Muscle of leg (tissue), 11 donors: ENCODE results near the gene ZNF213. TPM values are rescaled to one million over a fixed set of nuclear protein-coding genes. Genes with fewer than 3 reads are reported as not detected.

Source experiments
- DNase-seq: peaks from one replicate; pipeline ENCODE4 v3.0.0; 2013
- H3K27ac ChIP-seq: one replicate; pipeline ENCODE4 v1.5.1; 2013; ENCODE audit warnings: mild to moderate bottlenecking, low read length, control low read depth
- H3K27me3 ChIP-seq: one replicate; pipeline ENCODE4 v1.6.1; 2013; ENCODE audit warnings: low read length; ENCODE audit not compliant: control insufficient read depth, insufficient read depth
- H3K36me3 ChIP-seq: one replicate; pipeline ENCODE4 v1.6.1; 2013; ENCODE audit warnings: low read length; ENCODE audit not compliant: control insufficient read depth, insufficient read depth
- H3K4me1 ChIP-seq: one replicate; pipeline ENCODE4 v1.6.1; 2013; ENCODE audit warnings: low read length; ENCODE audit not compliant: control insufficient read depth, insufficient read depth
- H3K4me3 ChIP-seq: one replicate; pipeline ENCODE4 v1.5.1; 2013; ENCODE audit warnings: low read length, control low read depth
- H3K9me3 ChIP-seq: replicated peaks from 2 replicates; pipeline ENCODE4 v1.6.1; 2013; ENCODE audit warnings: low read depth, low read length; ENCODE audit not compliant: control insufficient read depth
- WGBS: methylation state at CpG from one replicate; pipeline ENCODE4 v1.1.5; 2013; ENCODE audit warnings: missing lambda C conversion rate; ENCODE audit not compliant: insufficient coverage; 5-methylcytosine and 5-hydroxymethylcytosine counted together
- polyA plus RNA-seq, 8 donors: library from polyadenylated mRNA; unstranded; fragments of 120-200 nt; gene quantifications; one replicate each; pipeline versions ENCODE4 v1.2.1 to v1.2.3, GENCODE V29; 2013; ENCODE audit warnings: inconsistent platforms in 1 of 8, low replicate concordance in 1 of 8; ENCODE audit not compliant: insufficient read length in 8 of 8, insufficient read depth in 1 of 8
- total RNA-seq: library from RNA; stranded (reverse); fragments of 120-200 nt; gene quantifications from one replicate; pipeline ENCODE4 v1.2.4, GENCODE V29; 2013

ZNF213 gene
- total and polyA plus RNA-seq, 9 donors = 3.1 to 14.0 (median 11.4) TPM

GRCh38 chr16:3148256-3149192 lies 13.7 kb downstream of the ZNF213 start:
- H3K4me3 ChIP-seq = no peak overlapping the region
- peaks cover 3% of the 10 kb centered on the region for H3K27me3 ChIP-seq
- WGBS = 92% methylated on average over 7 of the region's 13 CpGs
- H3K4me1 ChIP-seq = peaks cover 57% of the 10 kb centered on the region
- H3K9me3 ChIP-seq = no peaks in the 10 kb centered on the region
- no peak for DNase-seq
- H3K36me3 ChIP-seq = no peaks in the 10 kb centered on the region
- no peak overlapping the region for H3K27ac ChIP-seq

GRCh38 chr16:3149193-3149530 lies 14.3 kb downstream of the ZNF213 start:
- peaks cover 51% of the 10 kb centered on the region for H3K4me1 ChIP-seq
- no peak overlapping the region for H3K4me3 ChIP-seq
- 69% methylated on average over 5 of the region's 6 CpGs for WGBS
- peak overlapping the region; percentile 20 for H3K27ac ChIP-seq
- H3K9me3 ChIP-seq = no peaks in the 10 kb centered on the region
- H3K36me3 ChIP-seq = no peaks in the 10 kb centered on the region
- DNase-seq = no peak
- peaks cover 3% of the 10 kb centered on the region for H3K27me3 ChIP-seq

GRCh38 chr16:3149630-3150345 lies 15.0 kb downstream of the ZNF213 start:
- Histone ChIP-seq H3K9me3 (no peaks in the 10 kb centered on the region), H3K27me3 (peaks cover 3% of the 10 kb centered on the region), H3K4me3 (peak overlapping the region; percentile 88), H3K4me1 (peaks cover 45% of the 10 kb centered on the region), H3K27ac (peak overlapping the region; percentile 88), H3K36me3 (no peaks in the 10 kb centered on the region)
- peak; percentile 70 for DNase-seq
- WGBS = 7% methylated on average over 18 of the region's 41 CpGs

- peaks cover 37% of the 10 kb centered on the region for H3K4me1 ChIP-seq
- no peaks in the 10 kb centered on the region for H3K36me3 ChIP-seq
- peaks cover 5% of the 10 kb centered on the region for H3K27me3 ChIP-seq
- DNase-seq = peak; percentile 98
- peak overlapping the region; percentile 88 for H3K4me3 ChIP-seq
- WGBS = under 1% methylated on average over 48 of the region's 62 CpGs
- peak overlapping the region; percentile 88 for H3K27ac ChIP-seq
- H3K9me3 ChIP-seq = no peaks in the 10 kb centered on the region
Observed at GRCh38 chr16:3150346-3151218, 15.8 kb downstream of the ZNF213 start.

GRCh38 chr16:3152027-3152276 lies 17.1 kb downstream of the ZNF213 start:
- Histone ChIP-seq H3K4me1 (peaks cover 33% of the 10 kb centered on the region), H3K9me3 (no peaks in the 10 kb centered on the region), H3K36me3 (no peaks in the 10 kb centered on the region), H3K27me3 (peaks cover 8% of the 10 kb centered on the region), H3K27ac (peak overlapping the region; percentile 89), H3K4me3 (peak overlapping the region; percentile 63)
- 6% methylated on average over 7 of the region's 15 CpGs for WGBS
- no peak for DNase-seq

GRCh38 chr16:3152277-3152990 lies 17.6 kb downstream of the ZNF213 start:
- peaks cover 35% of the 10 kb centered on the region for H3K4me1 ChIP-seq
- no peaks in the 10 kb centered on the region for H3K36me3 ChIP-seq
- H3K9me3 ChIP-seq = no peaks in the 10 kb centered on the region
- peaks cover 12% of the 10 kb centered on the region for H3K27me3 ChIP-seq
- 3% methylated on average over 23 of the region's 42 CpGs for WGBS
- H3K4me3 ChIP-seq = peak overlapping the region; percentile 63
- H3K27ac ChIP-seq = peak overlapping the region; percentile 89
- DNase-seq = peak; percentile 96

GRCh38 chr16:3152991-3153368 lies 18.2 kb downstream of the ZNF213 start:
- Histone ChIP-seq H3K4me3 (no peak overlapping the region), H3K4me1 (peaks cover 37% of the 10 kb centered on the region), H3K9me3 (no peaks in the 10 kb centered on the region), H3K36me3 (no peaks in the 10 kb centered on the region), H3K27me3 (peaks cover 18% of the 10 kb centered on the region), H3K27ac (peak overlapping the region; percentile 89)
- no CpG with 5 or more reads among the region's 8 CpGs for WGBS
- DNase-seq = no peak

GRCh38 chr16:3155181-3155580 lies 20.4 kb downstream of the ZNF213 start:
- Histone ChIP-seq H3K27me3 (peaks cover 32% of the 10 kb centered on the region), H3K4me3 (no peak overlapping the region), H3K36me3 (no peaks in the 10 kb centered on the region), H3K4me1 (peaks cover 39% of the 10 kb centered on the region), H3K9me3 (no peaks in the 10 kb centered on the region), H3K27ac (no peak overlapping the region)
- no peak for DNase-seq
- whole genome bisulfite sequencing = no CpG with 5 or more reads among the region's 2 CpGs

- DNase-seq = no peak
- peaks cover 37% of the 10 kb centered on the region for H3K27me3 ChIP-seq
- no peak overlapping the region for H3K27ac ChIP-seq
- whole genome bisulfite sequencing = 92% methylated on average over 3 of the region's 3 CpGs
- H3K9me3 ChIP-seq = no peaks in the 10 kb centered on the region
- peaks cover 37% of the 10 kb centered on the region for H3K4me1 ChIP-seq
- no peaks in the 10 kb centered on the region for H3K36me3 ChIP-seq
- H3K4me3 ChIP-seq = no peak overlapping the region
Observed at GRCh38 chr16:3155972-3156371, 21.1 kb downstream of the ZNF213 start.
